22Rv1 (cell line): ENCODE results near the gene HSPB3.

Source experiments
- ZFX ChIP-seq: fragments of 450-650 bp; IDR thresholded peaks from 2 replicates; pipeline ENCODE4 v1.6.1; 2017; ENCODE audit warnings: antibody characterized with exemption, borderline replicate concordance
- TF ChIP-seq, protein P1 (sequence below): fragments of 450-650 bp; IDR thresholded peaks from 2 replicates; pipeline ENCODE4 v1.5.1; 2017; ENCODE audit warnings: mild to moderate bottlenecking

DNA sequence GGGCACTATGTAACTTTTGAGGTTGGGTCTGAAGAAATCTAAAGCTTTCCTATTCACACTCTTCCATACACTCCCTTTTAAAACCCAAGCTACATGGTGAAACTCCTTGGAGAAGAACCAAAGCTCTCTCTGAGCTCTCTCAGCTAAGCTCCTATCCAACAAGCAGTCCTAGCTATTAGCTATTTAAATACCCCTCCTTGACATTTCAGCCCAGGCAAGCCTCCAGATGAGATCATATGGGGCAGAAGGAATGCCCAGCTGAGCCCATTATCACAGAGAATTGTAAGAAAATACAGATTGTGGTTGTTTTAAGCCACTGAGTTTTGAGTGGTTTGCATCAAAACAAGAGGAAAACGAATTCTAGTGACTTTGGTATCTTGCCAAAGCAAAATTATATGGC, 15.2 kb downstream of the HSPB3 start:
- TF ChIP-seq, protein P1, sequence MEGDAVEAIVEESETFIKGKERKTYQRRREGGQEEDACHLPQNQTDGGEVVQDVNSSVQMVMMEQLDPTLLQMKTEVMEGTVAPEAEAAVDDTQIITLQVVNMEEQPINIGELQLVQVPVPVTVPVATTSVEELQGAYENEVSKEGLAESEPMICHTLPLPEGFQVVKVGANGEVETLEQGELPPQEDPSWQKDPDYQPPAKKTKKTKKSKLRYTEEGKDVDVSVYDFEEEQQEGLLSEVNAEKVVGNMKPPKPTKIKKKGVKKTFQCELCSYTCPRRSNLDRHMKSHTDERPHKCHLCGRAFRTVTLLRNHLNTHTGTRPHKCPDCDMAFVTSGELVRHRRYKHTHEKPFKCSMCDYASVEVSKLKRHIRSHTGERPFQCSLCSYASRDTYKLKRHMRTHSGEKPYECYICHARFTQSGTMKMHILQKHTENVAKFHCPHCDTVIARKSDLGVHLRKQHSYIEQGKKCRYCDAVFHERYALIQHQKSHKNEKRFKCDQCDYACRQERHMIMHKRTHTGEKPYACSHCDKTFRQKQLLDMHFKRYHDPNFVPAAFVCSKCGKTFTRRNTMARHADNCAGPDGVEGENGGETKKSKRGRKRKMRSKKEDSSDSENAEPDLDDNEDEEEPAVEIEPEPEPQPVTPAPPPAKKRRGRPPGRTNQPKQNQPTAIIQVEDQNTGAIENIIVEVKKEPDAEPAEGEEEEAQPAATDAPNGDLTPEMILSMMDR: no peak
- no peak for TF ChIP-seq ZFX
